GM21619 (cell line): ENCODE measurements around the gene EID2B.

ENCODE experiments used
- ATAC-seq: cut with Tn5 transposase; IDR thresholded peaks from one replicate; pipeline ENCODE4 v1.9.1; 2021; ENCODE audit not compliant: unreplicated experiment

Gene EID2B

GRCh38 chr19:39499932-39500331, 32.7 kb downstream of the EID2B start:
- no peak for ATAC-seq

DNA sequence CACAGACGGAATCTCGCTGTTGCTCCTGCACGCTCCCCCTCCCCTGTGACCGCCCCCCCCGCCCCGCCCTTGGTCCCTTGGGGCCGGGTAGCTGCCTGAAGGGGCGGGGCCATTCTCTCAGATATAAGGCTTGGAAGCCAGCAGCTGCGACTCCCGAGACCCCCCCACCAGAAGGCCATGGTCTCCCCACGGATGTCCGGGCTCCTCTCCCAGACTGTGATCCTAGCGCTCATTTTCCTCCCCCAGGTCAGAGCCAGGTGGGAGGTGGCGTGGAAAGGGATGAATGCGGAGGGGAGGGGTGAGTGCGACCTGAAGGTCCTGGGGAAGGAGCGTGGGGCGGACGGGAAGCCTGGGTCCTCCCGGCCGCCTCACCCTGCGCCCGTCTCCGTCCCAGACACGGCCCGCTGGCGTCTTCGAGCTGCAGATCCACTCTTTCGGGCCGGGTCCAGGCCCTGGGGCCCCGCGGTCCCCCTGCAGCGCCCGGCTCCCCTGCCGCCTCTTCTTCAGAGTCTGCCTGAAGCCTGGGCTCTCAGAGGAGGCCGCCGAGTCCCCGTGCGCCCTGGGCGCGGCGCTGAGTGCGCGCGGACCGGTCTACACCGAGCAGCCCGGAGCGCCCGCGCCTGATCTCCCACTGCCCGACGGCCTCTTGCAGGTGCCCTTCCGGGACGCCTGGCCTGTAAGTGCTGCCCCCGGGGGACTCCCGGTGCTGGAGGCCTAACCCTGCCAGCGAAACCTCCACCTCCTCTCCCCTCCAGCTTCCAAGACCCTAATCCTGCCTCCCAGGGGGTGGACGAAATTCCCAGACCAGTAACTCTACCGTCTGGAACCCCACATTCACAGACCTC, 33.6 kb downstream of the EID2B start, which contains the start of gene DLL3:
TSS of gene DLL3 (plus strand) at position 150 of the 845 bp plus-strand sequence. CDS start at position 178, 28 bp downstream.
- ATAC-seq: no peak

GRCh38 chr19:39497996-39498797, 34.5 kb downstream of the EID2B start:
- no peak for ATAC-seq

DNA sequence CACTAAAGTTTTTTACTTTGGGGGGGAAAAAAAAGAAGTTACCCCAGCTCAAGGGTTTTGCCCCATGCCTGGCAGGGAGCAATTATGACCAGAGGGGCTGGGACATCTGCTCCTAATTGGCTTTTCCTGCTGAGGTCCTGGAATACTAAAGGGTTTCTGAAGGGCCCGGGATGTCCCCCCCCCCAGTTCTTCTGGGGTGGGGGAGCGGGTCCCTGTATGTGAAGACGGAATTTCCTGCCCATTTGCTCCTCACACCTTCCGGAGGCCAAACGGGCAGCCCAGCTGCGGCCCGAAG, 35.0 kb downstream of the EID2B start:
- ATAC-seq: no peak

GRCh38 chr19:39496063-39496462, 36.6 kb downstream of the EID2B start:
- ATAC-seq: no peak

DNA sequence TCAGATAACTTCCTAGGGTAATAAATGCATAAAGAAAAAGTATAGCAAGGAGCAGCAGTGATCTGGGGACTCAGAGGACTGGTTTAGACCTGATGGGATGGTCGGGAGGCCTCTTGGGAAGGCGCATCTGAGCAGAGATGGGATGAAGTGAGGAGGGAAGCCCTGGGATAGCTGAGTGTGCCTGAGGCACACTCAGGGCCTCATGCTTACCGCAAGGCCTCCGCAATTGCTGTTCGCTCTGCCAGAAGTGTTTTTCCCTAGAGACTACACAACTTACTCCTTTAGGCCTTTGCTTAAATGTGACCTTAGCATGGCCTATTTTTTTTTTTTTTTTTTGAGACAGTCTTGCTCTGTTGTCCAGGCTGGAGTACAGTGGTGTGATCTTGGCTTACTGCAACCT, 38.0 kb downstream of the EID2B start:
- ATAC-seq: no peak

GRCh38 chr19:39492788-39493187, 39.9 kb downstream of the EID2B start:
- ATAC-seq: no peak

DNA sequence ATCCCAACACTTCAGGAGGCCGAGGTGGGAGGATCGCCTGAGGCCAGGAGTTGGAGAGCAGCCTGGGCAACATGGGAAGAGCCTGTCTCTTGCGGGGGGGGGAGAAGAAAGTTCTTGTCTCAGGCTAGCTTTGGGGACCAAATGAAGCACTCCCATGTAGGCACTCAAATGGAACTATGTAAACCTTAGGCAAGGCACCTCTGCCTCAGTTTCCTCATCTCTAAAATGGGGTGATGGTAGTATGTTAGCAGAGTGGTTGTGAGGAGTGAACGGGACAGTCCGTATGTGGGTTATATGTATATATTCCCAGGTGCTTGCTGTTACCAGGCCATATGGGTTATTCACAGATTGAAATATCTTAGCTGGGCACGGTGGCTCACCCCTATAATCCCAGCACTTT, 40.4 kb downstream of the EID2B start:
- ATAC-seq: no peak

- no peak for ATAC-seq
These were observed 42.9 kb downstream of the EID2B start for GRCh38 chr19:39489756-39490155.

DNA sequence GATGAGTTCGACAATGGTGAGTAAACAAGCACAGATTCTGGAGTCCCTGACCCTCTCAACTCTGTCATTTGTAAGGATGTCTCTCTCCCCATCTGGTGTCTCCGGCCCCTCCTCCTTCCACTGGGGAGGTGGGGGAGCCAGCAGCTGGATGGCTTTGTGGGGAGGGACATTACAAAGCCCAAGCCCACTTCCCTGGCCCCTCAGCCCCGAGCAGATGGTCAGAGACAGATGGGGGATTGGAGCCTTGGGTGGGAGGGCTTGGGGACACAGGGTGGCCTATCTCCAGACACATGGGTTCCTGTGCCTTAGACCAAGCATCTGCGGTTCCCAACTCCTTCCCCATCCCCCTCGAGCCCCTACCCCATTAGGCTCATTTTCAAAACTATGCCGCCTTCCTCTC, 49.5 kb downstream of the EID2B start:
- no peak for ATAC-seq

GRCh38 chr19:39481676-39482075, 51.0 kb downstream of the EID2B start:
- ATAC-seq: no peak

- ATAC-seq: no peak
These were observed 51.5 kb downstream of the EID2B start for GRCh38 chr19:39481229-39481545.
